ENCODE results near the gene IGF1R. TPM values are rescaled to one million over a fixed set of nuclear protein-coding genes. Genes with fewer than 3 reads are reported as not detected.

IGF1R gene
- total and polyA plus RNA-seq, 2 of the 13 experiments (the other 11 are each of a cell fraction or from before 2014, with no cell fraction given) = 15.9 to 18.4 TPM

- no peak for TF ChIP-seq ZZZ3 (CRISPR knock-in tag; IDR thresholded peaks at IDR 0.05; ENCODE audit: borderline replicate concordance)
- TF ChIP-seq RERE (CRISPR knock-in tag; IDR thresholded peaks at IDR 0.05; ENCODE audit: low read depth) = no peak
These were observed 357.8 kb downstream of the IGF1R start (continued) for GRCh38 chr15:99006146-99006545.

DNA sequence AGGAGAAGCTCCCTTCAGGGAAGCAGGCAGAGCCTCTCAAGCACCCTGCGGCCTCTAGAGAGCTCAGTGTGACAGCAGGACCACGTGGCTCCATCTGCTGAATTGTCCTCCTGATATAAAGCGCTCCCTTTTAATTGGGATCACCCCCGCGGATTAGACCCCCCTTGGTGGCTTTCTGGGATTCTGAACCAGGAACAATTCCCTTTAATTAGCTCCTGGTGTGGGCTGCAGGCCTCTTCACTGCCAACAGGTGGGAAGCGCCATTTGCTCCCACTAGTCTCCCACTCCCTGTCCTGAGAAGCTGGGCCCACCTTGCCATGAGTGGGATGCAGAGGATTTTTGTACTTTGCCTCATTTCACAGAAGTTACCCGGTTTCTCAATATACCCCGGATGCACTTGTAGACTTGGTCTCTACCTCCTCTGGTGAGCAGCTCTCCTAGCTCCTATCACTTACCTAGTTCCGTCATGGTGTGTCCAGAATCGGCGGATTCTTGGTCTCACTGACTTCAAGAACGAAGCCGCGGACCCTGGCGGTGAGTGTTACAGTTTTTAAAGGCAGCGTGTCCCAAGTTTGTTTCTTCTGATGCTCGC is 358.7 kb downstream of the IGF1R start:
- ChIA-PET POLR2A (no interaction called here), CTCF (ENCODE audit: low intra/inter-chr PET ratio, low total read pairs) (no interaction called here)
- Histone ChIP-seq H3K27me3 (ENCODE audit: control insufficient read depth in 1 of 2, insufficient read depth in 2 of 2, low read length in 2 of 2) (peaks cover 5 to 30% of the 10 kb centered on the region in 2 experiments), H3K4me2 (ENCODE audit: low read depth, low read length) (no peak overlapping the region), H3K36me3 (replicated peaks in 1 of 2; ENCODE audit: control insufficient read depth in 1 of 2, insufficient read depth in 2 of 2, low read length in 2 of 2) (no peaks in the 10 kb centered on the region), H3K79me2 (ENCODE audit: insufficient read depth, low read length) (no peaks in the 10 kb centered on the region), H3K4me1 (ENCODE audit: insufficient read depth, low read length) (peaks cover 18% of the 10 kb centered on the region), H3K4me3 (replicated peaks in 1 of 3; ENCODE audit: insufficient read depth in 1 of 3, low read depth in 2 of 3, low read length in 3 of 3) (no peak overlapping the region), H2AFZ (ENCODE audit: low read length) (no peak overlapping the region), H3K9me3 (ENCODE audit: low read length) (no peaks in the 10 kb centered on the region), H4K20me1 (ENCODE audit: insufficient read depth, low read length) (no peaks in the 10 kb centered on the region), H3K9ac (ENCODE audit: insufficient read depth, low read depth, low read length) (no peak overlapping the region), H3K27ac (ENCODE audit: extremely low read length, insufficient read depth, low read length) (no peak overlapping the region)
- TF ChIP-seq NR1H2 (CRISPR knock-in tag; IDR thresholded peaks at IDR 0.05; ENCODE audit: borderline replicate concordance, low read depth) = no peak
- no peak for TF ChIP-seq DZIP1 (CRISPR knock-in tag; IDR thresholded peaks at IDR 0.05)
- TF ChIP-seq ZNF564 (CRISPR knock-in tag; IDR thresholded peaks at IDR 0.05) = no peak
- no peak for TF ChIP-seq ZNF562 (CRISPR knock-in tag; IDR thresholded peaks at IDR 0.05; ENCODE audit: borderline replicate concordance)
- TF ChIP-seq ZNF30 (CRISPR knock-in tag; IDR thresholded peaks at IDR 0.05) = no peak
- TF ChIP-seq SIN3A (IDR thresholded peaks at IDR 0.05; ENCODE audit: borderline replicate concordance, low read depth, low read length) = no peak
- no peak for TF ChIP-seq PLRG1 (conservative IDR thresholded peaks at IDR 0.05)
- no peak for TF ChIP-seq JDP2 (CRISPR knock-in tag; IDR thresholded peaks at IDR 0.05; ENCODE audit: borderline replicate concordance)
- TF ChIP-seq SIX1 (CRISPR knock-in tag; IDR thresholded peaks at IDR 0.05; ENCODE audit: borderline replicate concordance) = no peak
- TF ChIP-seq ZSCAN22 (CRISPR knock-in tag; IDR thresholded peaks at IDR 0.05) = no peak
- intact Hi-C loops (cut with micrococcal nuclease; ENCODE audit: unreplicated experiment) = no loop called here
- DNase-seq (ENCODE audit: low spot score) (no peak), FAIRE-seq (no peak), ATAC-seq (no peak)
- BruUV-seq (replicated peaks) = no TSS peak
- 58% methylated on average over 15 of the region's 17 CpGs for WGBS (ENCODE audit: low lambda C conversion rate)
- in situ Hi-C loops (cut with HindIII; ENCODE audit: extremely low pct_ligation_motif_present, low pct_unique_long_range_greater_than_20kb) = no loop called here
